Measurements from ENCODE around the gene TNIP3.
"Not testable (repeated sequence)": the region's sequence is repeated elsewhere in the genome, so short reads cannot be mapped to it uniquely, and the experiment has no call there.

Gene TNIP3

GRCh38 chr4:121180558-121180957, 16.4 kb upstream of the TNIP3 start:
- DNase-seq: no peak

DNA sequence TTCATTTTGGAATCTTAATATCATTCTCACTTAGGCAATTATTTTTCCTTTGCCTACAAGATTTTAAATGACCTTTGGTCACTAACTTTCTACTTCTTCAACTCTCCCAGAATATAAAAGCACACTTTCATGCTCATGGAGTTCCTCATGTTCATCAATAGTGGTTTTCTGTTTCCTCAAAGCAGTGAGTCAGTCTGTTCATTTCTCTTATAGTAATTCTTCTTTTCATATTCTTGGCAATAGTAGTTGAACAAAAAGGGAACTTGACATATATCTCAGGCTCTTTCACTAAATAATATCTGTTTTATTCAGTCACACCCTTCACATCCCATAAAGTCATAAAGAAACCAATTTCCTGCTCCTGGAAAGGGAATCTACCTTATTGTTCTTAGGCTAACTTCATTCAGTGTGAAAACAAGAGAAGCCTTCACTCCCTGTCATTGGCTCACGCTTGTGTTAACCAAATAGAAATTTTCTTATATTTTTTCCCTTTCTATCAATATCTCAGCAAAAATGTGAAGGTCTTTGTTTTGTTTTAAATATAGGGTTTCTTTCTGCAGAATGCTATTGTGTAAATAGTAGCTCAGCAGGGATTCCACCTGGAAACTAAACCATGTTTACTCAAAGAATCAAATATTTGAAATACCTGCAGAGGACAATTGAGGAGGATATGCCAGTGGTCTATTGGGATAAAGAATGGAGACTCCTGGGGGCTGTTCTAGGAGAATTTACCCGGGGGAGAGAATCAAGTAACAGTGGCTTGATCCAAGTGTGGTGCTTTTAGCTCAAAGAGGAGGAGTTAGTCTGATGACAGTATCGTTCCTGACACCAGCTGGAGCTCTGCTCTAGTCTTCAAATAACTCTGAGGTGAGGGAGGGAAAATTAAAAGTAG, 13.4 kb upstream of the TNIP3 start:
- DNase-seq: no peak

GRCh38 chr4:121176082-121176934, 12.2 kb upstream of the TNIP3 start:
- no peak for DNase-seq

DNA sequence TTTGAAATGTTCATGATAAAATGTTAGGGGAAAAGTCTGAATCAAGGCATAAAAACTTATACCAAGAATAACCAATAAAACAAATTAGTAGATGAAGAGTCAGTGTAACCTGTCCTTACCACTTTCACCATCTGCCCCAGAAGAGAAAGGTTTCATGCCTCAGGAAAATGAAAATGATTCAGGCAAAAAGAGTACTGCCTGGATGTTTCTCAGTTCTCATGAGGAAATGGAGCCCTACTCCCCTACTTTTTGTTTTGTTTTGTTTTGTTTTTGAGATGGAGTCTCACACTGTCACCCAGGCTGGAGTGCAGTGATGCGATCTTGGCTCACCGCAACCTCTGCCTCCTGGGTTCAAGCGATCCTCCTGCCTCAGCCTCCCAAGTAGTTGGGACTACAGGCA, 7.4 kb upstream of the TNIP3 start:
- DNase-seq: not testable (repeated sequence)

DNA sequence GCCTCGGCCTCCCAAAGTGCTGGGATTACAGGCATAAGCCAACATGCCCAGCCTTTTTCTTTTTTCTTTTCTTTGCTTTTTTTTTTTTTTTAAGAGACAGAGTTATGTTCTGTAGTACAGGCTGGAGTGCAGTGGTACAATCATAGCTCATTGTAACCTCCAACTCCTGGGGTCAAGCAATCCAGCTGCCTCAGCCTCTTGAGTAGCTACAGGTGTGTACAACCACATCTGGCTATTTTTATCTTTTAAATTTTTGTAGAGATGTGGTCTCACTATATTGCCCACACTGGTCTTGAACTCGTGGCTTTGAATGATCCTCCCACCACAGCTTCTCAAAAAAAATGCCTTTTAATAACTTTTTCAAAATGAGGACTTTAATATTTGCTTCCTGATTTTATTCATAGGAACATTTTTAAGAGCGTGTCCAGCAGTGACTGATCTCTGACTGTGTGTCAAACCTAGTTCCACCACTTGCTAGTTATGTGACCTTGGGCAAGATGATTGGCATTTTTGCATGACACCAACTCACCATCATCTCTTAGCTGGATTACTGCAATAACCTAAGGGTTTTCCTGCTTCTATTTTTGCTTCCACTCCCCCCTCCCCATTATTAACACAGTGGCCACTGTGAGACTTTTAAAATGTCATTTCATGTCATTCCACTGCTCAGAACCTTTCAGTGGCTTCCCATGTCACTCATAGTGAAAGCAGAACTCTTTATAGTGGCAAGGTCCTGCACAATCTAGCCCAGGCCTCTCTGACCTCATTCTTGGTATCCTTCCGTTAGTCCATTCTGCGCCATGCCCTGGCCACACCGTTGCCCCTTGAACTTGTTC, 4.5 kb upstream of the TNIP3 start:
- DNase-seq: peak in 2 of 56 donors; percentile 1 to 7

DNA sequence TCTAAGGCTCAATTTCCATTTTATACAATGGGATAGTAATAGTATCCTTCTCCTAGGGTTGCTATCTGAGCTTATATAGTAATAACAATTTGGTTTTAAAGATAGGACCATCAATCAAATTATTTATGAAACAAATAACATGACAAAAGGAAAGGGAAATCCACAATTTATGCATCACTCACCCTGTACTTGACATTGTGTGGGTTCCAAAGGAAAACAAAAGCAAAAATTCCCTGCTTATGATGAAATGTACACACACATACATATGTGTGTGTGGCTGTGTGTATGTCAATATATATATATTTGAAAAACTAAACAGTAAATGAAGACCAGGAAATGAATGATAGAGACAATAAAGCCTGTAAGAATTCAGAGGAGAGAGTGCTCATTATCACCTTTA, 2.9 kb upstream of the TNIP3 start:
- no peak for DNase-seq

- DNase-seq: no peak
Observed at GRCh38 chr4:121165206-121165605, 1.1 kb upstream of the TNIP3 start.

DNA sequence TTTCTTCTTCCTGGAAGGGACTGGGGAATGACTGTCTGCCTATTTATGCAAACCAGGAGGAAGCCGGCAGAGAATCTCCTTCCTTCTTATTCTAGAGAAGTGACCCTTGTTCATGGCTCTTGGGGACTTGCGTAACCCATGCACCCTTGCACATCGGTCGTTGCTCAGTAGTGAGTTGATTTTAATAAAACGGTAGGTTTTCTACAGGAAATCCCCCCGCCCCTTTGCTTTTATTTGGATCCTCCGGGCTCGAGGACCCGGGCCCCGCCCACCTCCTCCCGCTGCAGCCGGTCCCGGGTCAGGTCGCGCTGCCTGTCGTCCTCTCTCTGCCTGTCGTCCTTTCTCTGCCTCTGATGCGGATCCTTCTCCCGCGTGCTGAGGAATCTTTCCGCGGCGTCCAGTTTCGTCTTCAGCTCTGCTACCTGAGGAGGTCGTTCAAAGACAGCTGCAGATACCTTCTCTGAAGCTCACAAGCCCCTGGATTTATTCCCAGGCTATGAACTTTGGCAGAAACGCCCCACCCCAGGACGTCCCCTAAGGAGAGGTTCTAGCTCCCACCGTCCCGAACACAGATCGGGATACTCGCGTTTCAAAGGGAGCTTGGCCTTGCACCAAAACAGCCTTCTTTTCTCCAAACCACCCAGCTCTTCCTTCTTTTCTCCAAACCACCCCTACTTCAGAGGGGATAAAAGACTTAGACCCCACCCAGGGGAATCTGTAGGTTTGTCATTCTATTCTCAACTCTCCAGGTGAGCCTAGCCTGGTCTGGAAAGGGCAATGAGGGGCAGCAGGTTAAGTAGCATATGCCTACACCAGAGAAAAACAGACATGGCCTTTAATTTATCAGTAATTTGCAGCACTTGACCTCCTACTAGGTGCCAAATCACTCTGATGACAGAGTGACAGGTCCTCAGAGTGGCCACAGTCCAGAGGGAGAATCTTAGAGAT, 7.0 kb downstream of the TNIP3 start:
- DNase-seq: peak in 1 of 56 donors; percentile 8

DNA sequence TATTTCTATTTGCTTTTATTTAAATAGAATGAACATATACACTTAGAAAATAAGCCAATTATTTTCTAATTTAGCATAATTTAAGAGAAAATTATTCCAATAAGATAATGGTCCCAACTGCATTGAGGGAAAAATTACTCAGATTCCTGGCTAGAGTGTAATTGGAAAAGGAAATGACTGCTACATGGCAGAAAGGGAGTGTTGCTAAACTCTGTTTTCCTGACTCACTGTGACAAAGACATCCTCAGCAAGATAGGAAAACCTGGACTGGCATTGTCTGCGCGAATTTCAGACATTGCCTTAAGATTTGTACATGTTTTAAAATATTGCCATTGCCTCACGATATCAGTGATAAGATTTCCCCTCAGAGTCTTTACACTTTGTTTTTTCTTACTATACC, 8.2 kb downstream of the TNIP3 start:
- no peak for DNase-seq

DNA sequence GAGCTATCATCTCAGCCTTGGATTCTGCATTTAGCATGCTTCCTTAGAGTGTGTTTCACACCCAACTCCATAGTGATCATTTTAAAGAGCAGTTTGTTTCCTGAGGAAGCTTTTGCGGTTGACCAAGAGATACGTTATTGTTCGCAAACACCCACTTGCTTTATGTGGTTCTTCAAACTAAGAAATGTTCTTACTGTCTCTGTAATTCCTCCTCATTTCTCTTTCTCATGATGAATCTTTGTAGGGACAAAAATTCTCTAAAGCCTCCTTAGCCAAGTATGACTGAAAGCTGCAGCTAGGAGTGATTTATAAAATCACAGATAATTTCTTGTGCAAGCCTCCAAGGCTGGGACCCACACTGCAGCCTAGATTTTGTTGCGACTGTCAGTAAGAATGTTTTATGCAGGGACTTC, 10.0 kb downstream of the TNIP3 start:
- DNase-seq: no peak

DNA sequence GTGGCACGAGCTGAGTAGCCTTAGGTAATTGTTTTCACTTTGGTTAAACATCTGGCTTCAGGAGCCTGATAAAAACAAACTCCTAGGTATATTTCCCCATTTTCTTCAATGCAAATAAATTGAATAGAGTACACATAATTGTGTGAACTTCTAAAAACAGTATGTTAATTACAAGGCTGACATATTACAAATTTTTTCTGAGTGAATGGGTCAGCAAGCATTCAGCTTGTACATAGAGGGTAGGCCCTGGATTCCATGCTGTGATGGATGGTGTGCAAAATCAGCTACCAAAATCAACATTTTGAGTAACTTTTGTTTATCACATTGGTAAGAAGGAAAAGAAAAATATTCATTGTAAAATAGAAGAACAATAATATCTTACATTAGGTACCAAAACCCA, 12.2 kb downstream of the TNIP3 start:
- DNase-seq: no peak

GRCh38 chr4:121150486-121150885, 13.6 kb downstream of the TNIP3 start:
- DNase-seq: no peak

- no peak for DNase-seq
Observed at GRCh38 chr4:121150003-121150402, 14.1 kb downstream of the TNIP3 start.

- DNase-seq: no peak
Observed at GRCh38 chr4:121148621-121149020, 15.5 kb downstream of the TNIP3 start.

- no peak for DNase-seq
Observed at GRCh38 chr4:121148000-121148399, 16.1 kb downstream of the TNIP3 start.

DNA sequence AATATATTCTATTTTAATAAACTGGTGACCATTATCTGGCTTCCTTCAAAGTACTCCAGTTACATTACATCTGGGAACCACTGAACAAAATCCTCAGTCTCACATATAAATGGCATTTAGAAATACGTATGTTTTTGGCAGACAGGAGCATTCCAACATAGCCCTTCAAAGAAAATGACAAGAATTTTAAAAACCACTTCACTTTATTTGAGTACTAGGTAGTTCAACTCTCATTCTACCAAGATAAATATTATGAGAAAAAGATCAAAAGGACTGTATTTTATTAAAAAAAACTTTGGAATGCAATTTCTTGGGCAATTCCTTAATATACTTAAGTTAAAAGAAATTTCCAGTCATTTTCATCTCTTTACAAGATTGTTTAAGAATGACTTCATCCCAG, 17.6 kb downstream of the TNIP3 start:
- DNase-seq: no peak

DNA sequence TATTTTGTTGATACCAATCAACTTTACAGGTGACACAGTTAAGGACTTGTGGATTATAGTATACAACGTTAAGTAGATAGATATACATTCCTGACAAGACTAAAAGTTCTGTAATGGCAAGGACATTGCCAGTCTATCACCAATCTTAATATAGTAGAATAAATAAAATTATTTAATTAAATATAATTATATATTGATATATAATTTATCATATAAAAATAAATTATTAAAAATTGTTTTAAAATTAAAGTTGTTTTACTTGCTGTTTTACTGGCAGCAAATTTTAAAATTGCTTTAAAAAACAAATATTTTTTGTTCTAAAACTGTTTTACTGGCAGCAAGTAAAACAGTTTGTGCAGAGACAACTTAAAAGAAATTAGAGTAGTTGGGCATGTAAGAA, 18.7 kb downstream of the TNIP3 start:
- no peak for DNase-seq

DNA sequence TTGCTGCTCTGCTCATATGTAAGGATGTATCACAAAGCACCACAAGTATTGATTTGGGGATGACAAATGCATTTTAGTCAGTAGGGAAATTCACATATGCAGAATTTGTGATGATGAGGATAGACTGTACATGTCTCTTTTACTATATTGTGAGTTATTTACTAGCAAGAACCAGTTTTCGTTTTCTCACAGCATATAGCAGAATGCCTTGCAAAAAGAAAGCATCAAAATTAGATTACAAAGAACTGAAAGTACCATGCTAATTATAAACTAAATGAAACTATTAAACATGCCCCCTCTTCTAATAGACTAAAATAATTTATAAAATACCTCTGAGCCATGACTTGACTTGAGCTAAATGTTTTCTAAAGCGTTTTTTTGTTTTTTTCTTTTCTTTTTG, 20.1 kb downstream of the TNIP3 start:
- no peak for DNase-seq

GRCh38 chr4:121143131-121143530, 21.0 kb downstream of the TNIP3 start:
- no peak for DNase-seq

DNA sequence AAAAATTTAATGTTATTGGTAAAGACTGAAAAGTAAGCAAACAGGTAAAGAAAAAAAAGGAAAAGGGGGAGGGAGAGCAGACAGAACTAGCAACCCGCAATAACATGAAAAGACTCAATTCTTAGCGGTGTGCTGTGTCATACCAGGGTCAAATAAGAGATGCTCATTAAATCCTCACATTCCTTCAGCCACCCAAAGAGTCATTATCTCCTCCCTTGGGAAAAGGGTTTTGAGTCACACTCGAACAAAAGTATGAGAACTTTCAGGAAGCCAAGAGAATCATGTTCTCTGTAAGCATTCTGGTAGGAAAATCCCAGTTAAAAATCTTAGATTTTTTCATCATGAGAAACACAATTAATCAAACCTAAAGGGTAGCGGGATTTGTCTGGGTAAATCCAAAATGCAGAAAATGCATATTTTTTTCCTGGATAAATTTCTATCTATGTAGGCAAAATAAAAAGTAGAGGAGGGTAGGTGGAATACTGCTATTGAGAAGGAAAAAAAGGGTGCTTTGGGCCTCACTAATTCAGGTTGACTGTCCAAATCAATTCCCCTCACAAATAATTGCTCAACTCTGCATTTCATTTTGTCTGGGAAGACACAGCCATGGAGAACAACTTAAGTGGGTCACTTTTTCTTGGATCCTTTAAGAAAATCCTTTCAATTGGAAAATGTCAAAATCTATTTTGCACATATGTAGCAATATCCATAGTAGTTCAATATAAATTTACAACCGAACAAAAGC, 23.2 kb downstream of the TNIP3 start:
- no peak for DNase-seq

Data from nucleus accumbens (tissue), 56 donors.